GM18508 (cell line): ENCODE data around the gene AGO3.
"Not testable (repeated sequence)": the region's sequence is repeated elsewhere in the genome, so short reads cannot be mapped to it uniquely, and the experiment has no call there.

Experiments
- ATAC-seq: cut with Tn5 transposase; IDR thresholded peaks from one replicate; pipeline ENCODE4 v1.9.1; 2021; ENCODE audit warnings: moderate number of reproducible peaks; ENCODE audit not compliant: insufficient read depth, unreplicated experiment

The AGO3 gene

DNA sequence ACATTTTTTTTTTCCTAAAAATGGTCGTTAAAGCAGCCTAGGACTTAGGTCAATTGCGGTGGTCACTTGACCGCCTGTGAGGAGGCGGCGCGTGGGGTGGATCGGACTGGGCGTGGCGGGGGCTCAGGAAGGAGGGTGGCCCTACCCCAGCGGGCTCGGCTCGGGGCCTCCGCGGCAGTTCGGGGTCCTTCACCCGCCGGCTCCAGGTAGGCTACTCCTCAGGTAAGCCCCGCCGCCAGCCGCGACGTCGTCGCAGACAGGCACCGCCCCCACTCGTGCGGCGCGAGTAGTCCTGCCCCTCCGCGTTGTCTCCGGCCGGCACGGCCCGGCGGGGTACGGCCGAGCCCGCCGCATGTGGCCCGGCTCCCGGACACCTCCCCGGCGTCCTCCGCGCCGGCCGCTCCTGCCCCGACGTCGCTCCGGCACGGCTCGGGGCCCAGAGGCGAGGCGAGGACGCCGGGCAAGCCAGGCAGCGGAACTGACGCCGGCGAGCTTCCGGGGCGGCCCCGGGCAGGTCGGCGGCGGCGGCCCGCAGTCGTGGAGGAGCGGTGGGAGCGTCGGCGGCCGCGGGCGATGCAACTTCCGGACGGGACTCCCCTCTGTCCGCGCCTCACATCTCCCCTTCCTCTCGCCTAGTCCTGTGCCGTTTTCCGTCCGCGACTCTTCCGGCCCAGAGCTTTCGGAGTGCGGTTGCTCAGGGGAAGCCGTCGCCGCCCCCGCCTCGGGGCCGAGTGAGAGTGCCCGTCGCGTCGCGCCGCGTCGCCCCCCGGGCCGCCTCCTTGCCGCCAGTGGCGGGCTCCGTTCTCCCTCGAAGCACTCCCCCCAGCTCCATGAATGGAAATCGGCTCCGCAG is at the start of gene AGO3:
AGO3 (plus strand) TSS at position 513 of the 853 bp plus-strand sequence; CDS start at position 835, 322 bp downstream.
- no peak for ATAC-seq

DNA sequence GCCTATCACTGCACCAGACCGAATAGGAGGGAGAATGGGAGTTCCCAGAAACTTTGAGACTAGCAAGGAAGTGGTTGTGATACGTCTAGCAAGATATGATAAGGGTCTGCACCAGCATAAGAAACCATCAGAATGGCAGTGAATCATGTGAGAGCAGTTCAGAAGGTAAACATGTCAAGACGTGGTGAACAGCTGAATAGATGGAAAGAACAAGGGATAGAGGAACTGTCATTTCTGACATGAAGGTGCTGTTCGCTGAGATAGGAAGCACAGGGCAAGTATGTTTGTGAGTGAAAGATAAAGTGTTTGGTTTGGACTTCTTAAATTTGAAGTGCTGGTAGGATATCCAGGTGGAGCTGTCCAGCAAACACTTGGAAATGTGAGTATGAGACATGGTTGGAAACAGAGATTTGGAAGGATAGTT is 49.0 kb upstream of the AGO3 start:
- no peak for ATAC-seq

DNA sequence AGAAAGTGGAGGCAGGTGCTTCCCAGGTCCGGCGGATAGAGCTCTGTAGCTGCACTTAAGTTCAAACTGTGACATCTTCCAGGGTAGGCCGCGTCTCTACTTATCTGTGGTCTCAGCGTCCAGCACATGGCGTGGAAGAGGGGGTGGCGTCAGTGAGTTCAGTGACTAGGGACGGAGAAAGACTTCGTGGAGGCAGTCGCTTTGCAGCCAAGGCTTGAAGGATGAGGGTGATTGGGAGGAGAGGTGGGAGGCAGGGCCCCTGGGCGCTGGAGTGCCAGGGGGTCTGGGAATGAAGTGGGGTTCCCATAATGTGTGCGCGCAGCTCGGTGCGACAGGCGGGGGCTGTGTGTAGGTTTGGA is 48.3 kb upstream of the AGO3 start:
- no peak for ATAC-seq

DNA sequence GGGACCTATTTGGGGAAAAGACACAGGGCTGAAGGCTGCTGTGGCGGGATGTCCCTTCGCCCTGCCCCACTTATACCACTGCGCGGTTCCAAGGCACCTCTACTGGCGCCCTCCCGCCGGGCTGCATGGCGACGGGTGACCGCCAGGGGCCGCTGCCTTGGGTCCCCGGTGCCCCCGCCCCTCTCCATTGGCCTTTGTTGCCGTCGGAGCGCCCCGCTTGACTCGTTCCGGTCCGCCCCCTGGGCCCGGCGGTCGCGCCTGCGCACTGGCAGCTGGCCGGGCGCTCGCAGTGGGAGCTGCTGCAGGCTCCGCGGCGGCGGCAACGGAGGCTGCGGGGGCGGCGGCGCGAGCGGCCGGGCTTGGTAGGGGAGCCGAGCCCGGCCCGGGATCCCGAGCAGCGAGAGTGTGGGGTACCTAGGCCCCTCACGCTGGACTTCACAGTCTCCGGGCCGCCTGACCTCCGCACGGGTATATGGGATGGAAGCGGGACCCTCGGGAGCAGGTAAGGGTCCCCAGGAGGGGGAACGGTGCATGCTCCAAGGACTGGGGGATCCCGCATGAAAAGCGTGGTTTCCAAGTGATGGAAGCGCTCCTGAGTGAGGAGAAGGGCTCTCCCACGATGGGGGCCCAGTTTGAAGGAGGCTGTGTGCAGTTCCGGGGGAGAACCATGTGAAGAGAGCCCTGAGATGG is 47.8 kb upstream of the AGO3 start, which contains the start of gene AGO1:
AGO1 (plus strand) TSS at position 265 of the 690 bp plus-strand sequence; CDS start at position 478, 213 bp downstream.
- no peak for ATAC-seq

DNA sequence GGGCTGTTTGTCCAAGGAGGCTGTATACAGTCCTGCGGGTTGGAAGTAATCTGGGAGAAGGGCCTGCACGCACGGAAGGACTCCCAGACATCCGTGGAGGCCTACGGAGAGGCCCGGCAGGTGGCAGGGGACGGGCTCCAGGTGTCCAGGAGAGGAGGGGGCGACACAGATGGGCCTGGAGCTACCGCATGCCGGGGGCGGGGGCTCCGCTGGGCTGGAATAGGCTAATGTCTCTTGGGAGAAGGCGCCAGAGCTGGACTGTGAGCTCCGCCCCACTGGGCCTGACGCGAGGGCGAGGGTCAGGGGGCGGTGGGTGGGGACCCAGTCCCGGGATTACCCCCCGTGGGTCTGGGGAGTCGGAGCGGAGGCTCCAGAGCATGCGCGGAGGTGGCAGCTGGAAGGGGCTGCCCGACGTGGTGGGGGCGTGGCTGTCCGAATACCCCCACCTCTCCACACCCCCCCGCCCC is 47.2 kb upstream of the AGO3 start:
- no peak for ATAC-seq

DNA sequence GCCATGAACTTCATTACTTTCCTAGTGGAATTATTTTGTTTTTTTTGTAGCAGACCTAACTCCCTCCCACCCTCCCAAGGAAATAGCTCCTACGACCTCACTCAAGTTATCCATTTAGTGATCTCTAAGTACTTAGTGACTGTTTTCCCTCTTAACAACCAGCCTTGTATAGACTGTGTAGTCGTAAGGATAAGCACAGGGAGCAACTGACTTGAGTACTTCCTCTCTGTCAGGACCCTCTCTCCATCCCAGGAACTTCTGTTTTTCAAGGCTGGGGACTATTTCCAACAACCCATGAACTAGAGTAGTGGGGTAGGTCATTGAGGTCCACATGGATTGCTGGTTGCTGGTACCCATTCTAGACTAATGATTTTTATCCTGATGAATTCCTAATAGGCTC is 46.0 kb upstream of the AGO3 start:
- ATAC-seq = no peak

DNA sequence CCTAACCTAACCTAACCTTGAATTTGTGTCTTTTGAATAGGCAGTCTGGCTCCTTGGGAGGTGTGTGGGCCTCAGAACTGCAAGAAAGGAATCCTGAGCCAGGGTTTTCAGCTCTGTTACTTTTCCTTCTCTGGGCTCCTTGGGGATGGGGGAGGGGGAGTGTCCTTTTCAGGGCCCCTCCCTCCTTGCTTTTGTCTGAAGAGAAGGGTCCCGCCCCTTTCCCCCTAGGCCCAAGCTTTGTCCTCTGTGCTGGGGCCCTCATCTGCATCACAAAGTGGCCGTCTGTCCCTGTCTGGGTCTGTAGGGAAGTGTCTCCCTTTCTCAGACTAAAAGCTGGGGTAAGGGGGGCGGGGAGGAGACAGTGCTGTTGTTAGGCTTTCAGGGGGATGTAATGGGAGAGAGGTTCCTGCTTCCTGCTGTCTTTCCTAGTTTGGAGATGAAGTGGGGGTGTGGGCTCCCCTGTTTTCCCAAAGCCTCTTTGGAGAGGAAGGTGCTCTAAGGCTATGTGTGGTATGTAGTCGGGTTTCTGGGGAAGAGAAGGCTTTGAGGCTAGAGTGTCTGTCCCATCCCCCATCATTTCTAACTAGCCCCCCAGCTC is 44.8 kb upstream of the AGO3 start:
- ATAC-seq = no peak

DNA sequence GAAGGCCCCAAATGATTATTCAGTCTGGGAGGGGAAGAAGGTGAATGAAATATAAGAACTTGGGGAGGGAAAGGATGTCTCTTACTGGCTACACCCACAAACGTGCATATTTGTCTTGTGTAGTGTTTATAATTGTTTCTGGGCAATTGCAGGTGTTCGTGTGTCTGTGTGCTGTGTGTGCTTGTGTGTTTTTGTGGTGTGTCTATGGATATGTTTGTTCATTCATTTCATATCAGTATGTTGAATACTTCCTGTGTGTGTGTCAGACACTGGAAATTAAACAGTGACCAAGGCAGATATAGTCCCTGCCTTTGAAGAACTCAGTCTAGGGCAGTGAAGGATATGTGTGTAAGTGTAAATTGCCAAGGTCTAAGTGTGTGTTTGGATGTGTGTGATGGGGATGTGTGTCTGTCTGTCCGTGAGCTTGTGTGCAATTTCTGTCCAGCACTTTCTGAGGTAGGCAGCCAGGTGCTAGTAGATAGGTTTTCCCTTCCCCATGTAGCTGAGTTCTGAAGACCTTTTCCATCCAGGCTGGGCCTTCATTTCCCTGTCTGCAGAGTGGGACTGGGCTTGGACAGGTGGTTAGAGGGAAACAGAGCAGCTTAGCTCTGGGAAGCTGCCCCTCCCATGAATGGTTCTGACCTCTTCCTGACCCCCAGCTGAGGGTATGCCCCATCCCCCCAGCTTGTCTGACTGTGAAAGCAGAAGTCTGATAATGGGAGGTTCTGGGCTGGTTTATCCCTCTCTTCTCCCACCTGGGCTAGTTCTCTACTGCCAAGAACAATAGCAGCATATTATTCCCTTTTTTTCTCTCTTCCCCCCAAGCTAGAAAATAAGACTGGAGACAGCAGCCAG is 44.1 kb upstream of the AGO3 start:
- no peak for ATAC-seq

DNA sequence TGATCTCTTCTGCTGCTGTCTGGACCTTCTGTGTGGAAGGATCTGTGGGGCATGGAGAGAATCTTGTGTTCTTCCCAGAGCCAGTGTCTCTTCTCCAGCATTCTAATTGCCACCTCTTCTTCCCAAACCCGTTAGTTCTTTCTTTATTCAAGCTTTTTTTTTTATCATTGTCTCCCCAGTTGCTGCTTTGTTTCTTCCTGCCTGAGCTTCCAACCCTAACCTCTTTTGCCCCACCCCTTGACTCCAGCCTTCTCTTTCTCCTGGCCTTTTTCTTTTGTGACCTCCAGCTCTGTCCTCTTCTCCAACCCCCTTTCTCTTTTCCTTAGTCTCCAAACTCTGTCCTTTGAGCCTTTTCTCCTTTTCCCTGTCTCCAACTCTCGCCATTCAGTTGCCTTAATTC is 43.4 kb upstream of the AGO3 start:
- no peak for ATAC-seq

DNA sequence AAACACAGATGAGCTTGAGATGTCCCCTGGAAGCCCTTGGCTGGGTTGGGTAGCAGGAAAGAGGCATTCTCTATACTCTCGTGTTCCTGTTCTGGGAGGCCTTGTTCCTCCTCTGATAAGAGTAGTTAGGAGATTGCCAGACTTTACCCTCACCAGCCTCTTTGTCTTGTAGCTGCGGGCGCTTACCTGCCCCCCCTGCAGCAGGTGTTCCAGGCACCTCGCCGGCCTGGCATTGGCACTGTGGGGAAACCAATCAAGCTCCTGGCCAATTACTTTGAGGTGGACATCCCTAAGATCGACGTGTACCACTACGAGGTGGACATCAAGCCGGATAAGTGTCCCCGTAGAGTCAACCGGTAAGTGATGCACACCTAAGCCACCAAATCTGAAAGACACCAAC is 42.6 kb upstream of the AGO3 start:
- no peak for ATAC-seq

DNA sequence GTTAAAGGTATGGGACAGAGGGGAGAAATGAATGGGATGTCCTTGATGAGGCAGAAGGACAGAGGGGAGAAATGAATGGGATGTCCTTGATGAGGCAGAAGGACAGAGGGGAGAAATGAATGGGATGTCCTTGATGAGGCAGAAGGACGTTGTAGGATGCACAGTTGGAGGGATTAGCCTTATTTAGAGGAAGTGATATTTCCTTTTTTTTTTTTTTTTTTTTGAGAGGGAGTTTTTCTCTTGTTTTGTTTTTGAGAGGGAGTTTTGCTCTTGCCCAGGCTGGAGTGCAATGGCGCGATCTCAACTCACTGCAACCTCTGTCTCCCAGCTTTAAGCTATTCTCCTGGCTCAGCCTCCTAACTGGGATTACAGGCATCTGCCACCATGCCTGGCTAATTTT is 41.9 kb upstream of the AGO3 start:
- not testable (repeated sequence) for ATAC-seq

DNA sequence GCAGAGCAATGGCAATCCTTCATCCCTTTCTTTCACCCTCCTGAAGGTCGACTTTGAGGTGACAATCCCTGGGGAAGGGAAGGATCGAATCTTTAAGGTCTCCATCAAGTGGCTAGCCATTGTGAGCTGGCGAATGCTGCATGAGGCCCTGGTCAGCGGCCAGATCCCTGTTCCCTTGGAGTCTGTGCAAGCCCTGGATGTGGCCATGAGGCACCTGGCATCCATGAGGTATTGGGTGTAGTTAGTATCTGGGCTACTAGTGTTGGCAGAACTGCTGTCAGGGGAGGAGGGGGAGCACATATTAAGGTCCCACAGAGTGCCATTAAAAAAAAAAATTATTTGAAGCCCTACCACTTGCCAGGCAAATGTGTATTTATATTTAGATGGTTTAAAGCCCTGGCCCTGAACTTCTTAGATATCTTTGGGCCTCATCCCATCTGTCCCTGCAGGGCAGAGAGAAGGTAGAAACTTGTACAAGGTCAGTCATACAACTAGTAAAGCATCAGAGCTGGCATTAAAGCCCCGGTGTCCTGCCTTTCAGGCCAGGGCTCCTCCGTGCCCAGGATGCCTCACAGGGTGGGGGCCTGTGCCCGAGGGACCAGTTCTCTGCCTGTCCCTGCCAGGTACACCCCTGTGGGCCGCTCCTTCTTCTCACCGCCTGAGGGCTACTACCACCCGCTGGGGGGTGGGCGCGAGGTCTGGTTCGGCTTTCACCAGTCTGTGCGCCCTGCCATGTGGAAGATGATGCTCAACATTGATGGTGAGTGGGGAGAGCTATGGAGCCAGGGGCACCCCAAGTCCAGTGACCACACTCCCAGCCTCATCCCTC is 37.6 kb upstream of the AGO3 start:
- no peak for ATAC-seq

DNA sequence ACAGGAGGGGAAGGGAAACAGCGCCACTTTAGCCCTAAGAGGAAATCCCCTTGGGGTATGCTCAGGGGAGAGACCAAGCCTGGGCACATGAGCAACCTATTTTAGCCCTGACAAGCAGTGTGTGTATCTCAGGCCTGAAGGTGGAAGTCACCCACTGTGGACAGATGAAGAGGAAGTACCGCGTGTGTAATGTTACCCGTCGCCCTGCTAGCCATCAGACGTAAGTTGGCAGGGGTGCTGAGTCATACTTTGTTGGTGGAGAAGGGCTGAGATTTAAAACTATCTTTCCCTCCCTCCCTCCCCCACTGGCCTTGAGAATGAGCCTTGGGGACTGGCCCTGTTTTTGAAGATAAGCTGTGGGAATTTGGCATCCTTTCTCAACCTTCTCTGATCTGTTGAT is 36.7 kb upstream of the AGO3 start:
- ATAC-seq = no peak

DNA sequence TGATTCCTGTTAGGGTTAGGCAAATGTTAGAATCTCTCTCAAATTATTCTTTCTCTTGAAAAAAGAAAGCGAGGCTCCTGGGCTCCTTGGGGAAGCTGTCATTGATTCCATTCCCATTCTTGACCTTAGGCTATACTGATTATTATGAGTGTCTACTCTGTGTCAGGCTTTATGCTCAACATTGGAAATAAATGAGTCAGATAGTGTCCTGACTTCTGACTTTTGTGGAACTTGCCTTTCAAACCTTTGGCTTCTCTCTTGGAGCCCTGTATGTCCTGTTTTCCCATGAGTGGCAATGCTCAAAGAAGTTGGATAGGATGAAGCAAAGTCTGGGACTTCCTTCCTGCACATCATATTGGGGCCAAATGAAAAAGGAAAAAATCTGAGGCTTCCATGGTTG is 36.2 kb upstream of the AGO3 start:
- no peak for ATAC-seq

DNA sequence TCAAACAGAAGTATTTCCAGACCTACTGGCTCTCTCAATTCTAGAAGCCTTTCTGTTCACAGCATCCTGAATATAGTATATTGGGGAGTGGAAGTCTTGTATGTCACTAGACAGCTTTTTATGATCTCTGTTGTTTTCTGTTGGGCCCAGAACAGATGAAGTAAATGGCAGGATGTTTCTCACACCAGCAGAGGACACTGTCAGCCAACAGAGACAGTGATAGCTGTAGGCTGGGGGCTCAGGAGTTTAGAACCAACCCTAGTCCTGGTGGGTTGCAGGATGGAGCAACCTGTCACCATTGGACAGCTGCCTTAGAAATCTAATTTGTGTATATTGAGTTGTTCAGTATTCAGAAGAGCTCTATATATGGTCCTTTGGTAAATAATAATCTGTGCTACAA is 31.0 kb upstream of the AGO3 start:
- no peak for ATAC-seq

DNA sequence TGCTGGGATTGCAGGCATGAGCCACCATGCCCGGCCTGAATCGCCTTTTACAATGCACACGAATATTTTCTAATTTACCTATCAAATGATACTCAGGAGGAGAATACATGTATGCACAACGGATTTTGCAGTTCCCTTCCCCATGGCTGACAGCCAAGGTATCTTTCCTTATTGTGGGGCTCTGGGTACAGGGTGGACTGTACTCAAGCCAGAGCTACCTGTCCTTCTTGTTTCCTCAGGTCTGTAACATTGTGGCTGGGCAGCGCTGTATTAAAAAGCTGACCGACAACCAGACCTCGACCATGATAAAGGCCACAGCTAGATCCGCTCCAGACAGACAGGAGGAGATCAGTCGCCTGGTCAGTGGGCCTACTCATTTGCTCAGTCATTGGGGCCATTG is 29.7 kb upstream of the AGO3 start:
- no peak for ATAC-seq

DNA sequence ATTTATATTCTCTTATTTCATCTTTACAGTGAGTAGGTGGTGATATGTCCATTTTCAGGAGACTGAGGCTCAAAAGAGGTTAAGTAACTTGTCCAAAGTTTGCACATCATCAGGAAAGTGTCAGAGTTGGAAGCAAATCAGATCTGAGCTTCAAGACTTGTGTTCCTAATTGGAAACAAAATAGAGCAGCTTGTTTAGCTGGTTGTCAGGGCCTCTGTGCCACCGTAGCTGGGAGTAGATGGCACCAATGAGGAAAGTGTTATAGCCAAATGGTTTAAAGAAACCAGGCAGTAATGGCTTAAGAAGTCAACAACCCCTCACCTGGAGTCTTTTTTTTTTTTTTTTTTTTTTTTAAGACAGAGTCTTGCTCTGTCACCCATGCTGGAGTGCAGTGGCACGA is 28.2 kb upstream of the AGO3 start:
- no peak for ATAC-seq

DNA sequence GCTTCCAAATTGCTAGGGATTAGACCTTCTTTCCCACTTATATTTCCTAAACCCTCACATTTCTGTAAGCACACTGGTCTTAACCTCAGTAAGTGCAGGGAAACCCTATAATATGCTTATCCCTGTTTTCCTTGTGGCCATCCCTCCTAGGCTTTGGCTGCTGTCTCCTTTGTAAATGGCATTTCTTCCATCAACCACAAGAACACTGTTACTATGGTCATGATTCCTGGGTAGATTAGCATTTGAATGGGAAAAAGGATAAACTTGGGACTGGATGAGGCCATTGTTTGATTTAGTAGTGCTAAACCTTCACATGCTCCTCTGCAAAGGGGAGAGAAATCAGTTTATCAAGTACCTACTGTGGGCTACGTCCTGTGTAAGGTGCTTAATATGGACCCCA is 16.2 kb upstream of the AGO3 start:
- no peak for ATAC-seq

DNA sequence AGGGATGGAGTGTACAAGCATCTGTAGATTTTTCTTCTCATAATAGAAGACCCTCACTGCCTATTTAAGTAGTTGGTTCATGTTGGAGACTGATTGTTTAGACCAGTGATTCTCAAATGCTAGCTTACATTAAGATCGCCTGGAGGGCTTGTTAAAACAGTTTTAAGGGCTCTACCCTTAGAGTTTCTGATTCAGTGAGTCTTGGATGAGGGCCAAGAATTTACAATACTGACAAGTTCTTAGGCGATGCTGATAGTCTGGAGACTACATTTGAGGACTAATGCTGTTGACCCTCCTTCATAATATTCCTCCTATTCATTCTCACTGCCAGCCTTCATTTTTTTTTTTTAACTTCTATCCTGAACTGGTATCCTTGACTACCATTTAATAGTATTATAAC is 15.2 kb upstream of the AGO3 start:
- no peak for ATAC-seq
